Nephron (organoid): Measurements from ENCODE around the gene WDR41.
A peak's percentile ranks its signal among the peaks of the same experiment; 100 is the strongest.
"Not testable (repeated sequence)": the region's sequence is repeated elsewhere in the genome, so short reads cannot be mapped to it uniquely, and the experiment has no call there.

ENCODE experiments used
- H3K27ac Mint-ChIP-seq, 3 experiments: 2 replicates each; pipeline ENCODE4 v1.8.0; 2020; ENCODE audit warnings: mixed read lengths in 3 of 3, mild to moderate bottlenecking in 2 of 3, moderate library complexity in 1 of 3
- H3K27me3 Mint-ChIP-seq: 2 replicates; pipeline ENCODE4 v1.8.0; 2021; ENCODE audit warnings: low read depth, mild to moderate bottlenecking, moderate library complexity, mixed read lengths
- H3K36me3 Mint-ChIP-seq: 2 replicates; pipeline ENCODE4 v1.8.0; 2020; ENCODE audit warnings: low read depth, mixed read lengths
- H3K4me1 Mint-ChIP-seq: 2 replicates; pipeline ENCODE4 v1.8.0; 2020; ENCODE audit warnings: mixed read lengths
- H3K4me3 Mint-ChIP-seq, 3 experiments: 2 replicates each; pipeline ENCODE4 v1.8.0; 2020; ENCODE audit warnings: mild to moderate bottlenecking in 3 of 3, mixed read lengths in 3 of 3, moderate library complexity in 2 of 3
- H3K9me3 Mint-ChIP-seq: 2 replicates; pipeline ENCODE4 v1.8.0; 2020; ENCODE audit warnings: mixed read lengths
- CTCF ChIP-seq, 3 experiments: fragments of 200-600 bp; sonication (generic); IDR thresholded peaks; one replicate each; pipeline ENCODE4 v1.5.0; 2021; ENCODE audit warnings: antibody characterized with exemption in 3 of 3; ENCODE audit not compliant: unreplicated experiment in 3 of 3

Gene WDR41

DNA sequence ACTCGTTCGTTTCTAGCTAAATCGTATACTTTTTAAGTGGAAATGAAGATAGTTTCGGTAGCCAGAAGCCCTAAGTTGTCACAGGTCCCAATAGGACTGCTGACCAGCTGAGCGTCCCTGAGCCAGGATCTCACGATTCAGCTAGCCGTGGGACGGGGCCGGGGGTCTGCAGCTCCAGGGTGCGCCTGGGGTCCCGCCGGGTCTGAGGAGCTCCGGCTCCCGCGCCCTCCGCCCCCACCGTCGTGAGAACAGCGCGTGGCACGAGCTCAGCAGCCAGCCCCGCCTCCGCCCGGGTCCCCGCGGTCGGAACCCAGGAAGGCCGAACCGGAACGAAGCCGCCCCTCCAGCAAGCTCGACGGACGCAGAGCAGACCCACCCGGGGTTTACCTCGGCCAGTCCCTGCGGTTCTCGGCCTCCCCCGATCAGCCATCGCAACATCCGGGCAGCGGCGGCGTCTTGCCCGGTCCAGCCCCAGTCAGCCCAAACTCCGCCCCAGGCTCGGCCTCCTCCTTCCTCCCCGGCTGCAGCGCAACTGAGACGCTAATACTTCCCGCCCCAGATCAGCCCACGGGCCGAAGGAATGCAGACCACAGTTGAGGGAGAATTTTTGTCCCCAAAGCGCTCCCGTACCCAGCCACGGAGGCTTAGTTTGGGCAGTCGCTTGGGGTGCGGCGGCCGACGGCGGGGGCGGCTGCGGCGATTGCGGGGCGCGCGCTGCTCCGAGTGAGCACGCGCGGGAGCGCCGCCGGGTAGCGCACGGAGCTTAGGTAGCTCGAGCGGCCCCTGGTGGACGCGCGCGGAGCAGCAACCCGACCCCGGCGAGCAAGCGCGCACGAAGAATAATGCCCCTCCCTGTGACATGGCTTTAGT is at the start of gene WDR41:
TSS of gene WDR41 (minus strand) at position 534 of the 870 bp plus-strand sequence. CDS start at position 438, 96 bp downstream.
- Mint-ChIP-seq H3K4me1 (peaks cover 12% of the 10 kb centered on the region), H3K9me3 (no peaks in the 10 kb centered on the region), H3K36me3 (peaks cover 4% of the 10 kb centered on the region), H3K27ac (peak within 1 kb of the TSS; percentile 90 to 96 (median 95)), H3K27me3 (peaks cover 5% of the 10 kb centered on the region), H3K4me3 (peak within 1 kb of the TSS; percentile 93 to 97 (median 93))
- peak; percentile 95 to 98 (median 96) for TF ChIP-seq CTCF (IDR thresholded peaks at IDR 0.05; ENCODE audit: unreplicated experiment in 3 of 3)

DNA sequence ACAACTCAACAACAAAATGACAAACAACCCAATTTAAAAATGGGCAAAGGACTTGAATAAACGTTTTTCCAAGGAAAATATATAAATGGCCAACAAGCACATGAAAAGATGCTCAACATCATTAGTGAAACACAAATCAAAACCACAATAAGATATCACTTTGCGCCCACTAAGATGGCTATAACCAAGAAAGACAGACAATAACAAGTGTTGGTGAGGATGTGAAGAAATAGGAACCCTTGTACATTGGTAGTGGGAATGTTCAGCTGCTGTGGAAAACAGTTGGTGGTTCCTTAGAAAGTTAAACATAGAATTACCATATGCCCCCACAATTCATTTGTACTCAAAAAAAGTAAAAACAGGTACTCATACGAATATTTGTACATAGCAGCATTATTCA is 39.2 kb upstream of the WDR41 start:
- Mint-ChIP-seq H3K4me1 (no peaks in the 10 kb centered on the region), H3K36me3 (no peaks in the 10 kb centered on the region), H3K27ac (no peak overlapping the region), H3K9me3 (no peaks in the 10 kb centered on the region), H3K27me3 (no peaks in the 10 kb centered on the region), H3K4me3 (no peak overlapping the region)
- TF ChIP-seq CTCF (IDR thresholded peaks at IDR 0.05; ENCODE audit: unreplicated experiment in 3 of 3) = no peak

GRCh38 chr5:77518304-77518703 is 26.2 kb upstream of the WDR41 start:
- no peak overlapping the region for H3K4me3 Mint-ChIP-seq
- no peaks in the 10 kb centered on the region for H3K36me3 Mint-ChIP-seq
- H3K27ac Mint-ChIP-seq = no peak overlapping the region
- H3K4me1 Mint-ChIP-seq = no peaks in the 10 kb centered on the region
- H3K9me3 Mint-ChIP-seq = no peaks in the 10 kb centered on the region
- H3K27me3 Mint-ChIP-seq = no peaks in the 10 kb centered on the region
- TF ChIP-seq CTCF (IDR thresholded peaks at IDR 0.05; ENCODE audit: unreplicated experiment in 3 of 3) = peak; percentile 10 to 40 (median 16)

DNA sequence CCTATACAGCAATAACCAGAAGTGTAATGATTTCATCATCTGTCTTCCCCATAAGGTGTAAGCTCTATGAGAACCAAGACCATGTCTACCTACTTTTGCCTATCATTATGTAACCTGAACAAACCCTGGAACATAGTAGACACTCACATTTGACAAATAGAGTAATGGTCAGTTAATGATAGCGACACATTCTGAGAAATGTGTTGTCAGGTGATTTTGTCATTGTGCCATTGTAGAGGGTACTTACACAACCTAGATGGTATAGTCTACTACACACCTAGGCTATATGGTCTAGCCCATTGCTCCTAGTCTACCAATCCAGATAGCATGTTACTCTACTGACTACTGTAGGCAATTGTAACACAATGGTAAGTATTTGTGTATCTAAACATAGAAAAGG is 22.3 kb upstream of the WDR41 start:
- no peak for TF ChIP-seq CTCF (IDR thresholded peaks at IDR 0.05; ENCODE audit: unreplicated experiment in 3 of 3)
- Mint-ChIP-seq H3K27ac (no peak overlapping the region), H3K4me3 (no peak overlapping the region), H3K9me3 (peaks cover 3% of the 10 kb centered on the region), H3K27me3 (no peaks in the 10 kb centered on the region), H3K36me3 (no peaks in the 10 kb centered on the region), H3K4me1 (no peaks in the 10 kb centered on the region)

DNA sequence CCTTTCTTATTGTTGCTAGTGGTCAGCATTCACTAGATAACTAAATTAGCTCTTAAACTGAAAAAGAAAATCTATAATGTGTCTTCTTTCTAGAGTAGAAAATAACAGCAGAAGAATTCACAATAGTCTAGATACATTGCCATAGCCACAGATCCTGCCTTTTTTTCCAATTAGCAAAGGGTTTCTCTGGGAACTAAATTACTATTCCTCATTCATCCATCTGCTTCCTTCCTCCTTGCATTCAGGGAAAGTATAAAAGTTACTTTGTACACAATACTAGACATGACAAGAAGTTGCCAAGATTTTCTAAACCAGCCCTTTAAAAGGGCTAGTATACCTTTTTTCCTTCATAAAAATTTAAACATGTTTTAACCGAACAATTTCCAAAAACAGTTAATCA is 21.2 kb upstream of the WDR41 start:
- Mint-ChIP-seq H3K4me3 (no peak overlapping the region), H3K36me3 (no peaks in the 10 kb centered on the region), H3K27me3 (no peaks in the 10 kb centered on the region), H3K4me1 (no peaks in the 10 kb centered on the region), H3K9me3 (peaks cover 3% of the 10 kb centered on the region), H3K27ac (no peak overlapping the region)
- no peak for TF ChIP-seq CTCF (IDR thresholded peaks at IDR 0.05; ENCODE audit: unreplicated experiment in 3 of 3)

GRCh38 chr5:77501132-77501531 is 9.0 kb upstream of the WDR41 start:
- H3K36me3 Mint-ChIP-seq = not testable (repeated sequence)

More at GRCh38 chr5:77501132-77501531, 9.0 kb upstream of the WDR41 start:
- not testable (repeated sequence) for H3K27me3 Mint-ChIP-seq, H3K4me1 Mint-ChIP-seq, H3K4me3 Mint-ChIP-seq, H3K27ac Mint-ChIP-seq
- peaks cover 21% of the 10 kb centered on the region for H3K9me3 Mint-ChIP-seq
